DMS53 treated with DMSO at 0.1 percent for 48 hours (cell line): ENCODE data around the gene ZNF184.

ENCODE experiments used
- DNase-seq: peaks from one replicate; lab custom pipeline; 2025; ENCODE audit not compliant: unreplicated experiment; lab: John Stamatoyannopoulos, UW

Gene ZNF184

DNA sequence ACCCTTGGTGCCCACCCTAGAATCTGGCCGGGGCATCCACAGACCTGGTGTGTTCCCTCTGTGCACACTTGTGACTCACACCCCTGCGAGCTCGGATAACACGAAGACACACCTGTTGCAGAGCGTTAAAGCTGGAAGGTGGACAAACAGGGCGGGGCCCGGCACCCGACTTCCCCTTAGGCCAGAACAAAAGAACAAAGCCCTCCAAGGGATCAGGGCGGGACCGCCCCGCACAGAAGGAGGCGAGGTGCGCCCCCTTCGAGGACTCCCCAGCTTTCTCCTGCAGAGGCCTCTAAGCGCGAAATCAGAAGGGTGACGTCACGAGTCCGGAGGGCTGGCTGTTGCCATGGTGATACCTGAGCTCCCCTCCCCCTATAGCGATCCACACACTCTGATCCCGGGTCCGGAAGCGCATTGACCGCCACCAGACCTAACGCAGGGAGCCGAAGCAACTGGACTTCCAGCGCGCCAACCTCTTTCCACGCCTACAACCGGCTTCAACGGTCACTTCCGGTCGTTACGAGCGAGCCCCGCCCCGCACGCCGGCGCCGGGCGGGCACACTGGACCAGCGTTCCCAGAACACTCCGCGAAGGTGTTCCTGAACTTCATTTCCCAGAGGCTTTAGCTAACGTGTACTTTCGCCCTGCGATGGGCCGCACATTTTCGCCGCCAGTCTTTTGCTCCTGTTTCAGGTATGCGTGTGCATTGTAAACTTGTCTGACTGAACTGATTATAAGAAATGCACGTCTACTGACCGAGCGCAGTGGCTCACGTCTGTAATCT is at the start of gene ZNF184:
ZNF184 (minus strand) TSS at position 489 of the 784 bp plus-strand sequence. CDS start 811 bp downstream, outside the sequence.
- DNase-seq = peak; percentile 96

DNA sequence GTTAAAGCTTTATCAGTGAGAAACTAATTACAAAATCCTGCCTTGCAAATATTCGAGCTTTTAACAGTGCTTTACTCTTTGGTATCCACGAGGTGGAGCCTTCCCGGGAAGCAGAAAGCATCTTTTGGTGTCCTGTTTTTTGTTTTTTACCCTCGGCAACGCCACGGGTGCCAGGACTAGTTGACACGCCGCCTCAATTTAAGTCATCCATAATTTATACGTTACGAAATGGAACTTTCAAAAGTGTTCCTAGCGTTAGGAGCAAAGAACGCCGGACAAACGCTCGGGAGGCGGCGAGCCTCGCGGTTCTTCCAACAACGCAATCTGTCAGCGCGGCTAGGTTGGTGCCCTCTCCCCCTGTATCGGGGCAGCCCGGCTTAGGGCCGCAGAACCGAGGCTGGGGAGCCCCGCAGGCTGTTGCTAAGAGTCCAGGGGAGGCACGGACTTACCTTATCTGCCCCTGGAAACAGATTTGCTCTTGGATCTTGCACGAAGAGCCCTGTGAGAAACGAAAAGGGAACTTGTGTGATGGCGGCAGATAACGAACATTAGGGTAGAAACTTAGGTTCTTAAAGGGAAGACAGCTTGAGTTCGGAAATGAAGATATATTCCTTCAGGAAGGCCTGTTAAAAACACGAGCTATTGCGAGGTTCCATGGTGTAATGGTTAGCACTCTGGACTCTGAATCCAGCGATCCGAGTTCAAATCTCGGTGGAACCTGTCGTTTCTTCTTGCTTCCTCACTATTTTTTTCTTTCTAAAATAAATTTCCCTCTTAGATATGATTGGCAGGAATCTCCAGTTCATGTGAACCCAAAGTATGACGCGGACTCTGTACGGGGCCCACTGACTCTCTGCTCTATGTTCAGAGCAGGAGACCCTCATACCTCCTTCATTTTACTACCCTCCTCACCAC is 46.2 kb upstream of the ZNF184 start:
- DNase-seq = peak; percentile 54

DNA sequence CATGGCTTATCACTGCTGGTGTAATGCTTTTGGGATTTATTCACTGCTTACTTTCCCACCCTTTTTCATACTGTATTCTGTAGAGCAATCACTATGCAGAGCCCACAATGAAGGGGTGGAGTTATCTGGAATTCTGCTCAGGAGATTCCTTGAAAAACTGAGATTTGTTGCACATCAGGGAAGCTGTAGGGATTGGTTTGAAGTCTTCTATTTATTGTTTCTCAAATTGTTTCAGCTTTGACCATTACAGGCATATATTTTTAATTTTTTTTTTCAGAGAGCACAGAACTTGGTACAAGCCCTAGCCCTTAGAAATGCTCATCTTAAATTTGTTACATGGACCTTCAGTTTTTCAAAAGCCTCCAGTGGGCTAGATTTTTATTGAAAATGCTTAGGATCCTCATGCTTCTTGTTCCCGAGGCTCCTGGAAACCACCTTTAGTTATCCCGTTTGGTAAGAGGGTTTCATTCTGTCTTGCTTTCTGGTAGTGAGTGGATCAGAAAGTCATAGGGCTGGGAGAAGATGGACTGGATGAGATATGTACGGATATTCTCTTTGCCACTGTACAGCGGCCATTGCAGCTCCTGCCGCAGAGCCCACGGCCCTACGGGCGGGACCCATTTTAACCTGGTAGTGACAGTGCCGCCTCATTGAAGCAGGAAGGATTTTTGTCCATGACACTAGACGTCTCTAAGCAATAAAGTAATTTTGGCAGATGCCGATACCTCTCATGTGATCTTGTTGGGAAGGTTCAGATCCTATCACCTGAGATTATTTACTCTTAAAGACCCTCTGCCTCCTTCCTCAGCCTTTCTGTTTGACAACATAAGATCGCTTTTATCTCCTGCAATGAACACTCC is 45.3 kb upstream of the ZNF184 start:
- no peak for DNase-seq

DNA sequence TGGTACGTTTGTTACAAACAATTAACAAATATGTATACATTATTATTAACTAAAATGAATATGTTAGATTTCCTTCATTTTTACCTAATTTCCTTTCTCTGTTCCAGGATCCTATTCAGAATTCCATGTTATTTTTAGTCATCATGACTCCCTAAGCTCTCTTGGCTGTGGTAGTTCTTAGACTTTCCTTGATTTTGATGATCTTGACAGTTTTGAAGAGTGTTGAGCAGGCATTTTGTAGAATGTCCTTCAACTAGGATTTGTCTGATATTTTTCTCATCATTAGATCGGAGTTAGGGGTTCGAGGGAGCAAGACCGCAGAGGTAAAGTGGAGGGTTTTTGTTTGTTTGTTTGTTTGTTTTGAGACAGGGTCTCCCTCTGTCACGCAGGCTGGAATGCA is 44.3 kb upstream of the ZNF184 start:
- DNase-seq = no peak

DNA sequence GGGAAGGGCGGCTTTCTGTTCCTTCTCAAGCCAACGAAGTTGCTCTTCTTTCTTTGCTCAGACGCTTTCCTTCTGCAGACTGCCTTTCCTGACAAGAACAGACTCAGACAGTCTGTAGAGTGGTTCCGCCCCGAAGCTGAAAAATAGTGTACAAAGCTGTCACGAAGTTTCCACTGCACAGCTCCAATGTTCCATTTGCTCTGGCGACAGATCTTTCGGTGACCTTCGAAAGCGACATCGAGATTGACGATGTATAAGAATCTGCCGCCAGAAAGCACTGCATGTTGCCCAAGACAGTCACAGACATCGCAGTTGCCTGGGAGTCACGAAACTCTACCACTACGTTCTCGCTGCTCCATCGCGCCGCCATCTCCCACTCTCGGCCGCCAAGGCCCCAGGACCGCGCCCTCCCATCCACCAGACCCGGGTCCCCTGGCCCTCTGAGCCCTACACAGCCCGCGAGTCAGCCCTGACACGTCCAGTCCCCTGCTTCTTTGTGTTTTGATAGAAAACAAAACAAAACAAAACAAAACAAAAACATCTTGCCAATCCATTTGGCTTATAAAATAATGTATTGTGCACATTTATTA is 42.1 kb upstream of the ZNF184 start:
- no peak for DNase-seq

DNA sequence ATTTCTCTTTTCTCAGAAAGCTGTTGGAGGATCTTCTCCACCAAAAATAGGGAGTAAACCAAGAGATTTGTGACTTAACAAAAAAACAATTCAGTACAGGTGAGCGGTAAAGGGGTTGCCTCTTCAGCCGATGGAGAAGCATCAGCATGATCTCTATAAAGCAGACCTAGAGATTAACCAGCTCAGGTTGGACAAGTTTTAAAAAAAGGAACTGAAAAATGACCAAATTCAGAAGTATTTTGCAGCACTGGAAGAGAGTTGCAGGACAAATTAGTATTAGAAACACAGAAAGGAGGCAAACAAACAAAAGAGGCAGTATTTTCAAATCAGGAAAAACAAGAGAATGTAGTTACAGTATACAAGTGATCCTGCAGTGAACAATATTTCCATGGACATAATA is 39.6 kb upstream of the ZNF184 start:
- no peak for DNase-seq

DNA sequence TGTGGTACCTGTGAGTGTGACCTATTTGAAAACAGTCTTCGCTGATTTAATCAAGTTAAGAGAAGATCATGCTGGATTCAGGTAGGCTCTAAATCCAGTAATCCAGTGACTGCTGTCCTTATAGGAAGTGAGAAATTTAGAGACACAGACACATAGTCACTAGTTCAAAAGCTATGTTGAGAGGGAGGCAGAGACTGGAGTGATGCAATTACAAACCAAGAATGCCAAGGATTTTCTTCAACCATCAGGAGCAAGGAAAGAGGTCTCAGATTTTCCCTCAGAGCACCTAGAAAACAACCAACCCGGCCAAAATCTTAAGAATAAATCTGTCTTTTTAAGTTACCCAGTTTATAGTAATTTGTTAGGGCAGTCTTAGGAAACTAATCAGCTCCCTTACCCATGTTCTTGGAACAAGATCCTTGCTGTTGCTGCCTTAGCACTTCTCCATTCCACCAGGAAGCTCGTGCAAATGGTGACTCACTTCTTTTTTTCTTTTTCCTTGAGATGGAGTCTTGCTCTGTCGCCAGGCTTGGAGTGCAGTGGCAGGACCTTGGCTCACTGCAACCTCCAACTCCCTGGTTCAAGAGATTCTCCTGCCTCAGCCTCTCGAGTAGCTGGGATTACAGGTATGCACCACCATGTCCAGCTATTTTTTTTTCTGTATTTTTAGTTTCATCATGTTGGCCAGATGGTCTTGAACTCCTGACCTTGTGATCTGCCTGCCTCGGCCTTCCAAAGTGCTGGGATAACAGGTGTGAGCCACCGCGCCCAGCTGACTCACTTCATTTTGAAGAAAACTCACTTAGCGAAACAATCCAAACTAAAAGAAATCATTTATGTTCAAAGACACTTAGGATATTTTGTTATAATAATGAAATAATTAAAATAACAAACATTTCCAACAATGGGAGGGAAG is 34.4 kb upstream of the ZNF184 start:
- DNase-seq = no peak

DNA sequence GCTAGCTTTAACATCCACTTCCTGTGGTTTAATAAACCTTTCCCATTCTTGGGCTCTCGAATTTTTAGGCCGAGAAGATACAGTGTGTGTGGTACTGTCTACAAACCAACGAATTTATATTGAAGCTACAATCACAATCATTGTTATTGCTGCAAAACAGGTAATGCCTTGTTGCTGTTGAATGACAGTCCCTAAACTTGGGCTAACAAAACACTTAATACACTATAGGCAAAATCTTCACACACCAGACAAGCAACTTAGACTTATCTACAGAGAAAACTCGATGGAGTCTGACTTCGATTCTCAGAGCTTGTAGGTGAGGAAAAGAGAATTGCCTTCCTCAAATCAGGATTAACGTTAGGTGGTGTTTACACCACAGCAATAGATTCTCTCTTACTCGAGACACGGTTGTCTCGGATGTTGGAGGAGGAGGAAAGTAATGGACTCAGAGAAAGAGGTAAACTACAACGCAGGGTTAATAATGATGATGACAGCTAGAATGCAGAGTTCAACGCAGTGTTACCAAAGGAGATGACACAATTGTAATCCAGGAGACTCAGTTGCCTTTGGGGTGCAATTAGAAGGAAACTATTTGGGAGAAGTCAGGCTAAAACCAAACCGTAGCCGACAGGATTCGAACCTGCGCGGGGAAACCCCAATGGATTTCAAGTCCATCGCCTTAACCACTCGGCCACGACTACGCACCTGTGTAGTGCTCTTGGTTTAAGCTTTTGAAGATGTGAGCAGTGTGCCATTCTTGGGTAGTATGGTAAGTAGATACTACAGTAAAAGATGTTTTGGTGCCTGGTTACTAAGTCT is 32.5 kb upstream of the ZNF184 start:
- no peak for DNase-seq

DNA sequence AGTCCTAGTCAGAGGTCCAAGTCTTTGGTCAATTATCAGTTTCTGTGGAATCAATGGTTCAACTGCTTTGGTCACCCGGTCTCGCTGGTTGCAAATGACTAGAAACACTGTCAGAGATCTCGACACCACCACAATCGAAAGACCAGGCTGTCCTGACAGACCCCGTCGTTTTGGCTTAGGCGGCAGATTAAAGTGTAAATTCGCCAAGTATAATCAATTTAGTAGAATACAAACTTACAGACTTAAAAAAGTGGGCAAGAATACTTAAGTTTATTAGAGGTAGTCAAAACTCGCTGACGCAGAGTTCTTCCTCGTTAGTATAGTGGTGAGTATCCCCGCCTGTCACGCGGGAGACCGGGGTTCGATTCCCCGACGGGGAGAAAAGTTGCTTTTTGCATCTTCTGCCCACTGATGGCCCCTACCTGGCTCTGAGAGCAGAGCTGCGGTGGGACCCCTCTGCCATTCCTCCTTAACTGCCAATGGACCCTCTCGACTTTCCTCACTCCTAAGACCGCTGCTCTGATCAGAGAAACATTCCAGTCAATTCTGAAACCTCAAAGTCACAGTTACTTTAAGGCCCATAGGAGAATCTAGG is 30.6 kb upstream of the ZNF184 start:
- peak; percentile 55 for DNase-seq

DNA sequence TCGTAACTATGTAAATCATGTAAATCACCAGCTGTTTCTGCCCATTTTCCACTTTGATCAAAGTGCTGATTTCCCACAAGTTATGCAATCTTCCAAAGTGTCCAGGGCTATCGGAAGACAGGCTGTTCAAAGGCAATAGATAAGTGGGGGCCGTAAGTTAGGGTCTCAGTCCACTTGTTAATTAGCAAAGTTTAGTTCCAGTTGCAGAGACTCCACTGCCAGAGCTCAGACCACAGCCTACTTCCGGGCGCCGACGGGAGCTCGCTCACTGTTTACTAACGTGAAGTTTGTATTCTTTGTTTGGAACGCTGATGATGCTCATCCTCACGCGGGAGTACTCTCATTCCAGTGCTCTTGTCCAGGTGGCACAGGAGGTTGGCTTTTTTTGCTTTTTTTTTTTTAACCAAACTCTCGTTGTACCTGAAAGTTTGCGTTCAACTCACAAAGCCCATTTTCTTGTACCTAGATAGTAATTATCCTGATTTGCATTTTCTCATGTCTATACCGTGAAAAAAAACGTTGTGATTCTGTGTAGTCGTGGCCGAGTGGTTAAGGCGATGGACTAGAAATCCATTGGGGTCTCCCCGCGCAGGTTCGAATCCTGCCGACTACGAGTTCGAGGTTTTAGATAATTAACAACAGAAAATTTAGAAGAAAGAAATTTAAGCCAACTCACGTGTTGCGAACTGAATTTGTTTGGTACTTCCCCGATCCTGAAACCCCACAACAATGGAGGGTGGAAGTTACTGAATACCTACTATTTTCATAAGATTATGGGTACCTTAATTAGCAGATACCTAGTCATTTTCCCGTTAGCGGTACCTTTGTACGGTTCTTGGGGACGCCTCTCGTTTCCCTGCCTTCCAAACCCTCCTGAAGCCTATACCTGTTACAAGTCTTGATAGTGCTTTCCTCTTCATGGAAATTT is 29.9 kb upstream of the ZNF184 start:
- DNase-seq = peak; percentile 73

DNA sequence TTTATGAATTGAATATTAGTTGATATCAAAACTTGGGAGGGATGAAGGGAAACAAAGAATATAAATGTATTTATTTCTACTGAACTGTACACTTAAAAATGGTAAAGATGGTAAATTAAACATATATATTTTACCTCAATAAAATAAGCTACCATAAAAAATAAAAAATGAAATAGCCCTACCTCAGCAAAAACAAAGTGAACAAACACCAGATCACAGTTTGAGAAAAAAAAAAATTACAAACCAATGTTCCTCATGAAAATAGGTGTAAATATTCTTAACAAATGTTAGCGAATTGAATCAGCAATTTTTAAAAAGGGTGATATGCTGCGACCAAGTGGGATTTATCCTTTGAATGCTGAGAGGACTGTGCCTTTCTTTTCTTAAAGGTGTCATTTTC is 28.3 kb upstream of the ZNF184 start:
- DNase-seq = no peak

DNA sequence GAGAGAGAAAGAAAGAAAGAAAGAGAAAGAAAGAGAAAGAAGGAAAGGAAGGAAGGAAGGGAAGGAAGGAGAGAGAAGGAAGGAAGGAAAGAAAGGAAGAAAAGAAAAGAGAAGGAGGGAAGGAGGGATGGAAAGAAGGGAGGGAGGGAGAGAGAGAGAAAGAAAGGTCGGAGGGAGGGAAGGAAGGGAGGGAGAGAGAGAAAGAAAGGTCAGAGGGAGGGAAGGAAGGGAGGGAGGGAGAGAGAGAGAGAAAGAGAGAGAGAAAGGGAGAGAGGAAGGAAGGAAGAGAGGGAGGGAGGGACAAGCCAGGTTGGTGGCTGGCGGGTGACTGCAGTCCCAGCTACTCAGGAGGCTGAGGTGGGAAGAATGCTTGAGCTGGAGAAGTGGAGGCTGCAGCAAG is 27.3 kb upstream of the ZNF184 start:
- no peak for DNase-seq

DNA sequence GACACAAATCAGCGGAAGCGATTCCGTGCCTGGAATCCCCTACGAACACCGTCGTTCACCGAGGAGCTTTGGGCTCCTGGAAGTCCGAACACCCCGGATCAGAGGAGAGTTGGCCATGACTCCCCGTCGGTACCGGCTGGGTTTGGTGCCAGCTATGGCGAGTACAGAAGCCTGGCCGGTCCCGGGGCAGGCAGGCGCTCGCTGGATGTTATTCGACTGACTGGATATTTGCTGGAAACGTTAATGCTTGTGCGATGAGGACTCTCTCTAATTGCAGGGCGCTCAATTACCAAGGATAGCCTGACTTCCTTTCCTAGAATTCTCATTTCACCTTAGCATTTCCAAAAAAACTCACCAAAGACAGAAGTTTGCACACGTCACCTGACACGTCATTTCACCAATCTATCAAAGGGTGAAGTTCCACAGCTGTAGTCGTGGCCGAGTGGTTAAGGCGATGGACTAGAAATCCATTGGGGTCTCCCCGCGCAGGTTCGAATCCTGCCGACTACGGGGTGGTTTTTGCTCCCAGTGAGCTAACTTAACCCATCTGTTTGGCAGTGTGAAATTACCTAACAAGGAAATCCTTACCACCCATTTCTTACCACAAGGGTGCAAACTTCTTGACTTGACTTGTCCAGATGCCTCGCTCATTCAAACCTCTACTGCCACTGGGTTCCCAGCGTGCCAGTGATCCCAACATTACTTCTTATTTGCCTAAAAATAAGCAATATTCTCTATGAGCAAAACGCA is 22.7 kb upstream of the ZNF184 start:
- no peak for DNase-seq

DNA sequence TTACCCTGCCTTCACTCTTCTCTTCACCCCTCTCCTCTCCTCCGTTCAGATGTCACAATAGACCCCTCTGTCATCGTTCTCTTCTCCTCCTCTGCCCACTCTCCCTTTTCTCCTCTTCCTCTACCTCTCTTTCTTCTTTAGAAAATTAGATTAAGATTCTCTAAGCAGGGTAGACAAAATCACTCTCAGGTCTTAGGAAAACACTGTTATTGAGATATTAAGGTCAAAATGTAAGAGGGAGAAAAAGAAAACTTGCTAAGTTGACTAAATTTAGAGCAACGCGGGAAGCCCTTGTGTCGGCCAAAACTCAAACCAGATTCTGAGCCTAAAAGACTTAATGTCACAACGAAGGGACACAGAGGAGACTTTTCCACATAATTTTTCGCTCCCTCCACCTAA is 22.1 kb upstream of the ZNF184 start:
- DNase-seq = no peak

DNA sequence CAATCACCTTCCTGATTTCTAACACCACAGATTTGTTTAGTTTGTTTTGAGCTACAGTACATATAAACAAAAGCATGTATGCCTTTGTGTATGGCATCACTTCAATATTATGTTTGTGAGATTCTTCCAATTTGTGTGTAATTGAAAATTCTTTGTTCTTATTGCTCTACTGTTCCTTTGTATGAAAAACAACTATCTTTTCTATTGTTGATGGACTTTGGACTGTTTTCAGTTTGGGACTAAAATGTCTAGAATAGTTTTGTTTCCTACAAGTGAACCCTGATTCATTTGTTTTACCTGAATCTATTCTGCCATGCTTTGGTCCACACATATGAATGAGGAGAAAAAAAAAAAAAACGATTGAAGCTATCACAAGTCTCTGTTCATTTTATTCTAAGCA is 21.2 kb upstream of the ZNF184 start:
- no peak for DNase-seq

DNA sequence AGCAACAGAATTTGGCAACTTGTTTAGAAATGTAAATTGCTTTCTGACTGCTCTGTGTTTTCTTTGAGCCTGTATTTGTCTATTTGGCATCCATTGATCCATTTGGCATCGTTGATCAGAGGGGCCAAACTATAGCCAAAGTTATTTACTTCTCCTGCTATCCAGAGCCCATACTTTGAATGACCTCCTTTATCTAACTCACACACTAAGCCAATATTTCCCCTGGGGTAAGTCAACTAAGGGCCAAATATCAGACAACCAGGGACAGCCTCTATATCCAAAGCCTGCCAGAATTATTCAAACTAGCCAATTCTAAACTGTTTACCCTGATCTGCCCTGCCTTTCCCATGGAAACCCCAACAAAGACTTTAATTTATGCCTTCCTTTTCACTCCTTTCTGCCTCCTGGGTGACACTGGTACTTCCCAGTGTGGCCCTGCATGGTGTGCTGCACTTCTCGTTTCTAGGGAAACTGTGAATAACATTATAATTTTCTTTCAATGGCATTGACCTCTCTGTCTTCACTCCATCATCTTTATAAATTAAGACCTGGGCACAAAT is 19.8 kb upstream of the ZNF184 start:
- DNase-seq = no peak
